Lung (tissue), 12 donors: ENCODE measurements around the gene RNF151. TPM values are rescaled to one million over a fixed set of nuclear protein-coding genes. Genes with fewer than 3 reads are reported as not detected.

Source experiments
- ATAC-seq: fragments of 200-7000 bp; cut with Tn5 transposase; one replicate; pipeline ENCODE4 v1.9.1; 2020; ENCODE audit warnings: moderate number of reproducible peaks; ENCODE audit not compliant: insufficient read depth, low FRiP score
- DNase-seq, 3 donors: peaks; one replicate each; pipeline ENCODE4 v3.0.0-alpha.2; 2013 to 2017
- H3K27ac ChIP-seq, 2 donors: one replicate each; pipeline ENCODE4 v1.5.1; 2013; ENCODE audit warnings: mild to moderate bottlenecking in 2 of 2, moderate library complexity in 2 of 2, control low read depth in 1 of 2, inconsistent platforms in 1 of 2, low read depth in 1 of 2, low read length in 1 of 2
- H3K27me3 ChIP-seq, 3 donors: one replicate each; pipeline ENCODE4 v1.5.1; 2013; ENCODE audit warnings: low read length in 2 of 3; ENCODE audit not compliant: control insufficient read depth in 3 of 3, insufficient read depth in 3 of 3
- H3K36me3 ChIP-seq, 4 donors: one replicate each; pipeline ENCODE4 v1.5.1; 2013; ENCODE audit warnings: low read length in 4 of 4, mild to moderate bottlenecking in 1 of 4, moderate library complexity in 1 of 4; ENCODE audit not compliant: control insufficient read depth in 4 of 4, insufficient read depth in 4 of 4
- H3K4me1 ChIP-seq, 5 donors: one replicate each; pipeline ENCODE4 v1.5.1; 2013; ENCODE audit warnings: low read length in 5 of 5, mild to moderate bottlenecking in 2 of 5, moderate library complexity in 1 of 5; ENCODE audit not compliant: control insufficient read depth in 5 of 5, insufficient read depth in 5 of 5
- H3K4me3 ChIP-seq: one replicate; pipeline ENCODE4 v1.5.1; 2013; ENCODE audit warnings: mild to moderate bottlenecking, control low read depth, moderate library complexity
- H3K9ac ChIP-seq, 2 donors: one replicate each; pipeline ENCODE4 v1.5.1; 2013; ENCODE audit warnings: low read length in 2 of 2, control low read depth in 1 of 2; ENCODE audit not compliant: insufficient read depth in 1 of 2
- H3K9me3 ChIP-seq, 4 donors: one replicate each; pipeline ENCODE4 v1.5.1; 2013; ENCODE audit warnings: low read length in 3 of 4, mild to moderate bottlenecking in 1 of 4, moderate library complexity in 1 of 4; ENCODE audit not compliant: control insufficient read depth in 4 of 4, insufficient read depth in 3 of 4
- CTCF ChIP-seq: IDR thresholded peaks from 2 replicates; pipeline ENCODE4 v1.5.1; 2012; ENCODE audit warnings: mild to moderate bottlenecking; ENCODE audit errors: control extremely low read depth, extremely low read depth
- WGBS, 2 donors: extraction: QIAGEN DNeasy Blood & Tissue Kit; methylation state at CpG; one replicate each; pipeline ENCODE4 v1.1.7; 2013; 5-methylcytosine and 5-hydroxymethylcytosine counted together
- polyA plus RNA-seq, 2 donors: library from polyadenylated mRNA; stranded (reverse); fragments of 200-250 nt; gene quantifications; one replicate each; pipeline ENCODE4 v1.2.1, GENCODE V29; 2013
- total RNA-seq, 2 donors: library from RNA; depleted of rRNA in 1 of 2; stranded (reverse); fragments of >200 nt in 1 of 2; gene quantifications; one replicate each; pipeline ENCODE4 v1.2.1, GENCODE V29; 2014 to 2021
- donor health status: control.
- donor health status: control.
- donor health status: Bipolar disorder and iron deficiency.
- donor health status: healthy.
- donor health status: DM: yes; HTN: yes; CAD: no.

The RNF151 gene
- total and polyA plus RNA-seq, 4 donors, result 0.15 TPM; not detected in 3

DNA sequence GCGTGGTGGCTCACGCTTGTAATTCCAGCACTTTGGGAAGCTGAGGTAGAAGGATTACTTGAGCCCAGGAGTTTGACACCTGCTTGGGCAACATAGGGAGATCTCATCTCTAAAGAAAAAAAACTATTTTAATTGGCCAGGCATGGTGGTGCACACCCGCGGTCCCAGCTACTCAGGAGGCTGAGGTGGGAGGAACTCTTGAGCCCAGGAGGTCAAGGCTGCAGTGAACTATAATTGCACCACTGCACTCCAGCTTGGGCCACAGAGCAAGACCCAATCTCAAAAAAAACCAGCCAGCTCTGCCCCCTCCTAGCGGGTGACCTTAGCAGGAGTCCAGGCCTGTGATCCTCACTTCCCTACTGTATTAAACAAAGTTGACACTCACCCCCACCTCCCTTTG is 42.6 kb upstream of the RNF151 start:
- Histone ChIP-seq H3K36me3 (no peaks in the 10 kb centered on the region), H3K9me3 (no peaks in the 10 kb centered on the region), H3K9ac (no peak overlapping the region), H3K4me3 (no peak overlapping the region), H3K4me1 (peaks cover 0 to 5% (median 0%) of the 10 kb centered on the region in 5 donors), H3K27ac (no peak overlapping the region), H3K27me3 (peaks cover 7 to 41% (median 40%) of the 10 kb centered on the region in 3 donors)
- DNase-seq, result no peak
- no peak for ATAC-seq
- TF ChIP-seq CTCF, result no peak
- 67 to 80% methylated on average over 5 of the region's 5 CpGs for WGBS, 2 donors

GRCh38 chr16:1926271-1926670 is 40.4 kb upstream of the RNF151 start:
- Histone ChIP-seq H3K27me3 (peaks cover 0 to 26% (median 24%) of the 10 kb centered on the region in 3 donors), H3K4me3 (no peak overlapping the region), H3K9me3 (no peaks in the 10 kb centered on the region), H3K27ac (no peak overlapping the region), H3K9ac (no peak overlapping the region), H3K36me3 (no peaks in the 10 kb centered on the region), H3K4me1 (peaks cover 0 to 5% (median 0%) of the 10 kb centered on the region in 5 donors)
- WGBS, 2 donors, result 59 to 61% methylated on average over 10 to 11 of the region's 11 CpGs
- DNase-seq (no peak), ATAC-seq (no peak)
- no peak for TF ChIP-seq CTCF

DNA sequence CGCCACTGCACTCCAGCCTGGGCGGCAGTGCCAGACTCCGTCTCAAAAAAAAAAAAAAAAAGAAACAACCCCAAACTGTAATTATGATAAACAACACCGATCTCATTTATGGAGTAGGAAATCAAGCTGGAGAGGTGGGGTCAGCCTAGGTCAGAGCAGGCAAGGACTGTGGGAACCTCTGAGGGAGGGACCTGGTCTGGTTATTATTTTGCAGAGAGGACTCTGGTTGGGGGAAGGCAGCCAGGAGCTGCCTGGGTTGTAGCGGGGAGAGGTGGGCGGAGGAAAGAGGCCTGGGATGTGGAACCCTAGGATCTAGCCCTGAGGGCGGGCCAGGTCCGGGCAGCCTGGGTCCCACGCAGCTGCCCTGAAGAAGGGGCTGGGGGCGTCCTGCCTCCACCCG is 37.6 kb upstream of the RNF151 start:
- Histone ChIP-seq H3K27me3 (peaks cover 0 to 7% (median 6%) of the 10 kb centered on the region in 3 donors), H3K9me3 (no peaks in the 10 kb centered on the region), H3K36me3 (no peaks in the 10 kb centered on the region), H3K4me3 (peak overlapping the region; percentile 47), H3K27ac (peak overlapping the region; percentile 2 to 41), H3K4me1 (no peaks in the 10 kb centered on the region), H3K9ac (no peak overlapping the region)
- DNase-seq, result peak; percentile 31 to 47 (median 31)
- TF ChIP-seq CTCF, result no peak
- 13 to 17% methylated on average over 11 of the region's 11 CpGs for WGBS, 2 donors
- peak; percentile 30 for ATAC-seq
